Articular chondrocyte of knee joint (primary cell): ENCODE data around the gene HCAR3. TPM values are rescaled to one million over a fixed set of nuclear protein-coding genes. Genes with fewer than 3 reads are reported as not detected.

Experiments used
- small RNA-seq: library from RNA; depleted of rRNA; stranded (forward); fragments of <200 nt; gene quantifications from one replicate; pipeline ENCODE3, GENCODE V24; 2012
- total RNA-seq: library from RNA; depleted of rRNA; stranded (reverse); fragments of >200 nt; gene quantifications from 2 replicates; pipeline ENCODE4 v1.2.3, GENCODE V29; 2012

Gene HCAR3
- total RNA-seq, result not detected in 2 replicates

GRCh38 chr12:122716658-122717057, at the start of gene HCAR3:
Gene HCAR3, minus strand, starts transcription at chr12:122716811. Its CDS starts 74 bp downstream, at chr12:122716737.

GRCh38 chr12:122752464-122753318, 36.1 kb upstream of the HCAR3 start, which contains the start of gene DENR:
Gene DENR, plus strand, starts transcription at chr12:122752824. Its CDS starts 878 bp downstream, at chr12:122753702.

DNA sequence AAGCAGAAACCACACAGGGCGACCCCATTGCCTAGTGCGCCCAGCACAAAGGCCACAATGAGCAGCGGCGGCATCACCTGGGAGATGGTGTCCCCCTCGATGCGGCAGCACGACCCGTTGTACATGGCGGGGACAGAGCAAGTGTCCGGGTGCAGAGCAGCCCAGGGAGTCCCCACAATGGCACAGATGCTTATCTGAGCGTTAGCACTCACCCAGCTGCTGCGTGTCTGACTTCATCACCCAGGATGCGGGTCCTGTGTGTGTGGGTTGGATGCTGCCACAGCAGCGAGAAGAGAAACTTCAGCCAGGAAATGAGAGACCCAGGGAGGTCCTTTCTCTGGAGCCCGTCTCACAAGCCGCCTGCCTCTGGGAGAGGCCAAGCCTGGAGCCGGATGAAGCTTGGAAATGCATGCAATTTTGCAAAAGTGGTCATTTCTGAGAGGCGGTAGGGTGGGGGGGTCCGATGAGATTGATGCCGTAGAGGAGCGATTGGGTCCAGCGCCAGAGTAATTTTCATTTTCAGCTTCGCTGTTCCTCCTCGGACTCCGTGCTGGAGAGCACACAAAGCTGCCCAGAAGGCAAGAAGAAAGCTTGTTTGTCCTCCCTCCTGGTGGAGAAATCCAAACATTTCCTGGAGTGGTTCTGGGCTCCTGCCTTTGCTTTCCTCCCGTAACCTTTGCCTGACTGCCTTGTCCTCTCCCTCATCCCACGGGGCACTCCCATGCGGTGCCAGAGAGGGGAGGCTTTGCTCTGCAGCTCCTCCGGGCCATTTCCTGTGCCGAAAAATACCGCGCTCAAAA, 13.8 kb upstream of the HCAR3 start, which contains the start of gene HCAR1:
Gene HCAR1 (minus strand): TSS at position 630 of the 800 bp plus-strand sequence. CDS start 505 bp downstream, at position 125.

GRCh38 chr12:122702890-122703611, 13.6 kb downstream of the HCAR3 start, which contains the start of gene HCAR2:
Gene HCAR2, minus strand, starts transcription at chr12:122703357. Its CDS starts 74 bp downstream, at chr12:122703283.

Small RNA genes lying within 50 kb of the gene (small RNA-seq; reads per million reads assigned to genes)
- gene AC026333.2, result not detected

Other genes with a start within 250 kb of the HCAR3 start
- 23.7 and 24.5 TPM in 2 replicates for gene ZCCHC8, start 215.9 kb downstream of the HCAR3 start, total RNA-seq
- 58.1 and 73.3 TPM in 2 replicates for gene RSRC2, start 189.9 kb downstream of the HCAR3 start, total RNA-seq
- gene KNTC1, start 189.6 kb downstream of the HCAR3 start, total RNA-seq, result 23.5 and 31.7 TPM in 2 replicates
- not detected in 2 replicates for gene HCAR2, start 13.5 kb downstream of the HCAR3 start, total RNA-seq
- gene HCAR1, start 14.0 kb upstream of the HCAR3 start, total RNA-seq, result 0.22 and 0.26 TPM in 2 replicates
- 48.1 and 51.4 TPM in 2 replicates for gene DENR, start 36.0 kb upstream of the HCAR3 start, total RNA-seq
- gene CCDC62, start 57.8 kb upstream of the HCAR3 start, total RNA-seq, result 0.86 and 0.91 TPM in 2 replicates
- gene HIP1R, start 118.6 kb upstream of the HCAR3 start, total RNA-seq, result 12.2 and 14.5 TPM in 2 replicates
- 18.6 and 20.6 TPM in 2 replicates for gene VPS37B, start 179.3 kb upstream of the HCAR3 start, total RNA-seq
- 8.3 and 9.4 TPM in 2 replicates for gene ABCB9, start 249.7 kb upstream of the HCAR3 start, total RNA-seq